UCSD-AML1 (cell line): Measurements from ENCODE around the gene TBC1D5.
"Not testable (repeated sequence)": the region's sequence is repeated elsewhere in the genome, so short reads cannot be mapped to it uniquely, and the experiment has no call there.

Experiments used
- DNase-seq: peaks from one replicate; lab custom pipeline; 2025; ENCODE audit not compliant: unreplicated experiment; lab: John Stamatoyannopoulos, UW

Gene TBC1D5

GRCh38 chr3:17369973-17370372 is 372.5 kb downstream of the TBC1D5 start:
- no peak for DNase-seq

- DNase-seq, result no peak
Measured at GRCh38 chr3:17367171-17367570, 375.3 kb downstream of the TBC1D5 start.

GRCh38 chr3:17360991-17361390 is 381.4 kb downstream of the TBC1D5 start:
- no peak for DNase-seq

GRCh38 chr3:17359911-17360310 is 382.5 kb downstream of the TBC1D5 start:
- DNase-seq, result no peak

- no peak for DNase-seq
Measured at GRCh38 chr3:17357035-17357710, 385.3 kb downstream of the TBC1D5 start.

- DNase-seq, result no peak
Measured at GRCh38 chr3:17356585-17356984, 385.8 kb downstream of the TBC1D5 start.

- DNase-seq, result no peak
Measured at GRCh38 chr3:17355591-17355990, 386.8 kb downstream of the TBC1D5 start.

- no peak for DNase-seq
Measured at GRCh38 chr3:17354341-17354740, 388.1 kb downstream of the TBC1D5 start.

GRCh38 chr3:17352620-17353019 is 389.8 kb downstream of the TBC1D5 start:
- no peak for DNase-seq

- DNase-seq, result not testable (repeated sequence)
Measured at GRCh38 chr3:17351193-17351592, 391.2 kb downstream of the TBC1D5 start.

- DNase-seq, result no peak
Measured at GRCh38 chr3:17349093-17349492, 393.3 kb downstream of the TBC1D5 start.

GRCh38 chr3:17342119-17342518 is 400.3 kb downstream of the TBC1D5 start:
- no peak for DNase-seq

GRCh38 chr3:17340693-17341092 is 401.7 kb downstream of the TBC1D5 start:
- no peak for DNase-seq

- peak; percentile 7 for DNase-seq
Measured at GRCh38 chr3:17340261-17340660, 402.2 kb downstream of the TBC1D5 start.

- no peak for DNase-seq
Measured at GRCh38 chr3:17339132-17339575, 403.3 kb downstream of the TBC1D5 start.

- DNase-seq, result no peak
Measured at GRCh38 chr3:17336291-17336690, 406.1 kb downstream of the TBC1D5 start.

GRCh38 chr3:17333893-17334292 is 408.5 kb downstream of the TBC1D5 start:
- no peak for DNase-seq

- no peak for DNase-seq
Measured at GRCh38 chr3:17333446-17333845, 409.0 kb downstream of the TBC1D5 start.

GRCh38 chr3:17330660-17331059 is 411.8 kb downstream of the TBC1D5 start:
- no peak for DNase-seq

- DNase-seq, result no peak
Measured at GRCh38 chr3:17329927-17330326, 412.5 kb downstream of the TBC1D5 start.

- DNase-seq, result no peak
Measured at GRCh38 chr3:17322106-17322793, 420.2 kb downstream of the TBC1D5 start.

- no peak for DNase-seq
Measured at GRCh38 chr3:17320266-17320665, 422.2 kb downstream of the TBC1D5 start.

GRCh38 chr3:17315897-17316296 is 426.5 kb downstream of the TBC1D5 start:
- no peak for DNase-seq
